Progenitor cell of endocrine pancreas (in vitro differentiated cells): ENCODE measurements around the gene TEX101. TPM values are rescaled to one million over a fixed set of nuclear protein-coding genes. Genes with fewer than 3 reads are reported as not detected.
"Not testable (repeated sequence)": the region's sequence is repeated elsewhere in the genome, so short reads cannot be mapped to it uniquely, and the experiment has no call there.

Source experiments
- DNase-seq: peaks from one replicate; pipeline ENCODE4 v3.0.0; 2021; ENCODE audit warnings: low spot score; ENCODE audit not compliant: unreplicated experiment
- H3K27ac Mint-ChIP-seq: 2 replicates; pipeline ENCODE4 v1.8.0; 2021; ENCODE audit warnings: mild to moderate bottlenecking, moderate library complexity, mixed read lengths
- H3K27me3 Mint-ChIP-seq: 2 replicates; pipeline ENCODE4 v1.8.0; 2021; ENCODE audit warnings: mixed read lengths
- H3K36me3 Mint-ChIP-seq: 2 replicates; pipeline ENCODE4 v1.8.0; 2022; ENCODE audit warnings: mixed read lengths; ENCODE audit not compliant: insufficient read depth
- H3K4me1 Mint-ChIP-seq: 2 replicates; pipeline ENCODE4 v1.8.0; 2021; ENCODE audit warnings: low read depth, mixed read lengths
- H3K4me3 Mint-ChIP-seq: 2 replicates; pipeline ENCODE4 v1.8.0; 2021; ENCODE audit warnings: low read depth, mild to moderate bottlenecking, moderate library complexity, mixed read lengths
- H3K9me3 Mint-ChIP-seq: 2 replicates; pipeline ENCODE4 v1.8.0; 2021; ENCODE audit warnings: low read depth, mixed read lengths
- total RNA-seq: library from RNA; stranded (reverse); gene quantifications from 2 replicates; pipeline ENCODE4 v1.2.1, GENCODE V29; 2021
- TF ChIP-seq, protein P1 (sequence below): fragments of 200-600 bp; sonication (generic); IDR thresholded peaks from one replicate; pipeline ENCODE4 v1.5.0; 2021; ENCODE audit warnings: antibody characterized with exemption, mild to moderate bottlenecking; ENCODE audit not compliant: unreplicated experiment

Gene TEX101
- total RNA-seq, 1 donor from 2014 or later = not detected

DNA sequence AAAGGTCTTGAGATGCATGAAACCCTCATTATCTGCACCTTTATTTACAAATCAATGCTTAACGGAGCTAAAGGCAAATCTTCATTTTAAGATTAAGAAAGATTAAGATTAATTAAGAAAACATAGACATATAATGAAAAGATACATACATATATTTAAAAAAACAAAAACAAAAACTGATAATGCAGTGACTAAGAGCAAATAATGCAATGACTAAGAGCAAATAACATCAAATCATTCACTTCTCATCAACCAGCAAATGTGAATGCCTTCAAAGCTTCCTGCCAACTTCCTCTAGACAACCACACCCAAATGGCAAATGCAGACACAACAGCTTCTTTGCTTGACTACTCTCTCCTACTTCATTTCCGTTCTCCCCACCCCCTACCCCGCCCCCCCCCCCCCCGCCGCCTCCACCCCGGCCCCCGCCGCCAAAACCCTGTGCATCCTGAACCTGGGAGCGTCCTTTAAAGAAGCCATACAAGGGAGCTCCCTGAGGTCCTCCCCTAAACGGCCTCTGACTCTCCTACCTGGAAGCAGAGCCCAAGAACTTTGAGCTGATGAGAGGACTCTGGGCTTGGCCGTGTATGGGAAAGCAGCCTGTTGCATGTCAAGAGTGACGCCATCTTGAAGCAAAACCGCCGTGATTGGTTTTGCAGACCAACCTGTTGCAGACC is 24.5 kb downstream of the TEX101 start:
- Mint-ChIP-seq H3K27me3 (peaks cover 20% of the 10 kb centered on the region), H3K4me1 (no peaks in the 10 kb centered on the region), H3K27ac (no peak overlapping the region), H3K4me3 (no peak overlapping the region), H3K9me3 (no peaks in the 10 kb centered on the region), H3K36me3 (no peaks in the 10 kb centered on the region)
- TF ChIP-seq, protein P1, sequence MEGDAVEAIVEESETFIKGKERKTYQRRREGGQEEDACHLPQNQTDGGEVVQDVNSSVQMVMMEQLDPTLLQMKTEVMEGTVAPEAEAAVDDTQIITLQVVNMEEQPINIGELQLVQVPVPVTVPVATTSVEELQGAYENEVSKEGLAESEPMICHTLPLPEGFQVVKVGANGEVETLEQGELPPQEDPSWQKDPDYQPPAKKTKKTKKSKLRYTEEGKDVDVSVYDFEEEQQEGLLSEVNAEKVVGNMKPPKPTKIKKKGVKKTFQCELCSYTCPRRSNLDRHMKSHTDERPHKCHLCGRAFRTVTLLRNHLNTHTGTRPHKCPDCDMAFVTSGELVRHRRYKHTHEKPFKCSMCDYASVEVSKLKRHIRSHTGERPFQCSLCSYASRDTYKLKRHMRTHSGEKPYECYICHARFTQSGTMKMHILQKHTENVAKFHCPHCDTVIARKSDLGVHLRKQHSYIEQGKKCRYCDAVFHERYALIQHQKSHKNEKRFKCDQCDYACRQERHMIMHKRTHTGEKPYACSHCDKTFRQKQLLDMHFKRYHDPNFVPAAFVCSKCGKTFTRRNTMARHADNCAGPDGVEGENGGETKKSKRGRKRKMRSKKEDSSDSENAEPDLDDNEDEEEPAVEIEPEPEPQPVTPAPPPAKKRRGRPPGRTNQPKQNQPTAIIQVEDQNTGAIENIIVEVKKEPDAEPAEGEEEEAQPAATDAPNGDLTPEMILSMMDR = no peak
- no peak for DNase-seq

DNA sequence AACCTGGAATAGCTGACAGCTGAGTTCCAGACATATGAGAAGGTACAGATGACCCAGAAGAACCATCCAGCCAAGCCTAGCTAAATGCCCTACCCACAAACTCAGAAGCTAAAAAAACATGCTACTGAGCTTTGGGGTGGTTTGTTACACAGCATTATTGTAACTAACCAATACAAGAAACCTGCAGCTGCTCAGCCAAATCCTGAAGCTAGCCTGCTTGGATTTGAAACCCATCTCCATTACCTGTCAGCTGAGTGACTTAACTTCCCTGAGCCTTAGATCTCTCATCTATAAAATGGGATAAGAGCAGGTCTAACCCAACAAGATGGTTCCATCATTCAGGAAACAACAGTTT is 25.0 kb downstream of the TEX101 start:
- DNase-seq = no peak
- no peak overlapping the region for H3K27ac Mint-ChIP-seq
- no peaks in the 10 kb centered on the region for H3K36me3 Mint-ChIP-seq
- H3K4me1 Mint-ChIP-seq = no peaks in the 10 kb centered on the region
- no peak overlapping the region for H3K4me3 Mint-ChIP-seq
- H3K27me3 Mint-ChIP-seq = peaks cover 20% of the 10 kb centered on the region
- H3K9me3 Mint-ChIP-seq = no peaks in the 10 kb centered on the region
- TF ChIP-seq, protein P1 = no peak

DNA sequence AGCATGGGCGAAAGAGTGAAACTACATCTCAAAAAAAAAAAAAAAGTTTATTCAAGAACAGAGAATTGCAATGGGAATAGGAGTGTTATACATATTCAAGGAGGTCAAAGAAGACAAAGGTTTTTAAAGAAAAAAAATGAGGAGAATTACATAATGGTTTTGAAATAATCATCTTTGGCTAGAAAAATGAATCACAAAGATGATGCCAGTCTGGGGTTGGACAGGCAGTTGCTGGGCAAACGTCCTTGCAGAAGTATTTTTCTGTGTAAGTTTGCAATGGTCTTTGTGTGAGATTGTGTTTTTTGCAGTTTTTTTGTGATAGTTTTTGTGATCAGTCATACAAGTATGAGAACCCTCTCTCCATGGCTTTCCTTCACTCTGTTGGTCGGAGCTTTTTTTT is 27.0 kb downstream of the TEX101 start:
- Mint-ChIP-seq H3K9me3 (no peaks in the 10 kb centered on the region), H3K4me1 (no peaks in the 10 kb centered on the region), H3K27ac (no peak overlapping the region), H3K27me3 (peaks cover 19% of the 10 kb centered on the region), H3K36me3 (no peaks in the 10 kb centered on the region), H3K4me3 (no peak overlapping the region)
- DNase-seq = no peak
- TF ChIP-seq, protein P1 = no peak

DNA sequence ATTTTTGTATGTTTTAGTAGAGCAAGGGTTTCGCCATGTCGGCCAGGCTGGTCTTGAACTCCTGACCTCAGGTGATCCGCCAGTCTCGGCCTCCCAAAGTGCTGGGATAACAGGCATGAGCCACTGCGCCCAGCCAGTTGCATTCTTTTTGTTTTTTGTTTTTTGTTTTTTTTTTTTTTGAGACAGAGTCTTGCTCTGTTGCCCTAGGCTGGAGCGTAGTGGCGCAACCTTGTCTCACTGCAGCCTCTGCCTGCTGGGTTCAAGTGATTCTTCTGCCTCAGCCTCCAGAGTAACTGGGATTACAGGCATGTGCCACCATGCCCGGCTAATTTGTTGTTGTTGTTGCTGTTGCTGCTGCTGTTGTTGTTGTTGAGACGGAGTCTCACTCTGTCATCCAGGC is 29.4 kb downstream of the TEX101 start:
- not testable (repeated sequence) for DNase-seq, H3K4me1 Mint-ChIP-seq, H3K27ac Mint-ChIP-seq, H3K9me3 Mint-ChIP-seq, H3K4me3 Mint-ChIP-seq, H3K36me3 Mint-ChIP-seq
- H3K27me3 Mint-ChIP-seq = peaks cover 22% of the 10 kb centered on the region

DNA sequence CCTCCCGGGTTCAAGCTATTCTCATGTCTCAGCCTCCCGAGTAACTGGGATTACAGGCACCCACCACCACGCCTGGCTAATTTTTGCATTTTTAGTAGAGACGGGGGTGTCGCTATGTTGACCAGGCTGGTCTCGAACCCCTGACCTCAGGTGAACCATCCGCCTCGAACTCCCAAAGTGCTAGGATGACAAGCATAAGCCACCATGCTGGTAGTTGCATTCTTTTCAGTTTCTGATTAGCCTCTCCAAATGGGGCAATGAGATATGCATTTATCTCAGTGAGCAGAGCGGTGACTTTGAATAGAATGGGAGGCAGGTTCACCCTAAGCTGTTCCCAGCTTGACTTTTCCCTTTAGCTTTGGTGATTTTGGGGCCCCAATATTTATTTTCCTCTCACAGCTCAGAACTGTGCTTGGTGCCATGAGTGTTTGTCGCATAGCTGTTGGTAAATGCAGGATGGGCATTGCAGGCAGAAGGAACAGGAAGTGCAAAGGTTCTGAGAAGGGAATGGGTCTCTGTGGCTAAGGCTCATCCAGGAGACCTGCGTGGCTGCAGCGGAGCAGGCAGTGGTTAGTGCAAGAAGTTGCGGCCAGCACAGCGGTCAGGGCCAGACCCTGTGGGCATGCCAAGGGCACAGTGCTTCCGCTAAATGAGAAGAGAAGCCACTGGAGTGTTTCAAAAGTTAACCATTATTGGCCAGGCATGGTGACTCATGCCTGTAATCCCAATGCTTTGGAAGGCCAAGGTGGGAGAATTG is 30.0 kb downstream of the TEX101 start:
- Mint-ChIP-seq H3K27ac (no peak overlapping the region), H3K36me3 (no peaks in the 10 kb centered on the region), H3K4me1 (no peaks in the 10 kb centered on the region), H3K4me3 (no peak overlapping the region), H3K27me3 (peaks cover 22% of the 10 kb centered on the region), H3K9me3 (no peaks in the 10 kb centered on the region)
- TF ChIP-seq, protein P1 = no peak
- no peak for DNase-seq

DNA sequence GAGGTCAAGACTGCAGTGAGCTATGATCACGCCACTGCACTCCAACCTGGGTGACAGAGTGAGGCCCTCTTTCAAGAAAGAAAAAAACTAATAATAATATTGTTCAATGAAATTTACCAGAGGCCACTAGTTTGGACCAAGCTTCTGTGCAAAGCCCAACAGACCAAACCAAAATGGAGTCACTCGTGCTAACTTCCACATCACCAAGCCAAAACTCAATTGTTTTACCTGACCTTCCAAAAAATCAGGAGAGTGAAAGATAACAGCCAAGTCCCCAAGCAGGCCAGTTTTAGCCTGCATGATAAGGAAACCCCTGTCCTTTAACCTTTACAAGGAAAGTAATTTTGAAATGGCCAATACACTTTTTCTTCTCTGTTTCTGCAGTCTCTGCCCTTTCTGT is 30.7 kb downstream of the TEX101 start:
- DNase-seq = no peak
- H3K27me3 Mint-ChIP-seq = peaks cover 20% of the 10 kb centered on the region
- no peaks in the 10 kb centered on the region for H3K36me3 Mint-ChIP-seq
- no peaks in the 10 kb centered on the region for H3K9me3 Mint-ChIP-seq
- TF ChIP-seq, protein P1 = no peak
- H3K4me3 Mint-ChIP-seq = no peak overlapping the region
- H3K27ac Mint-ChIP-seq = no peak overlapping the region
- no peaks in the 10 kb centered on the region for H3K4me1 Mint-ChIP-seq
